ENCODE results near the gene PDCD11.
A peak's percentile ranks its signal among the peaks of the same experiment; 100 is the strongest.

PDCD11 gene

DNA sequence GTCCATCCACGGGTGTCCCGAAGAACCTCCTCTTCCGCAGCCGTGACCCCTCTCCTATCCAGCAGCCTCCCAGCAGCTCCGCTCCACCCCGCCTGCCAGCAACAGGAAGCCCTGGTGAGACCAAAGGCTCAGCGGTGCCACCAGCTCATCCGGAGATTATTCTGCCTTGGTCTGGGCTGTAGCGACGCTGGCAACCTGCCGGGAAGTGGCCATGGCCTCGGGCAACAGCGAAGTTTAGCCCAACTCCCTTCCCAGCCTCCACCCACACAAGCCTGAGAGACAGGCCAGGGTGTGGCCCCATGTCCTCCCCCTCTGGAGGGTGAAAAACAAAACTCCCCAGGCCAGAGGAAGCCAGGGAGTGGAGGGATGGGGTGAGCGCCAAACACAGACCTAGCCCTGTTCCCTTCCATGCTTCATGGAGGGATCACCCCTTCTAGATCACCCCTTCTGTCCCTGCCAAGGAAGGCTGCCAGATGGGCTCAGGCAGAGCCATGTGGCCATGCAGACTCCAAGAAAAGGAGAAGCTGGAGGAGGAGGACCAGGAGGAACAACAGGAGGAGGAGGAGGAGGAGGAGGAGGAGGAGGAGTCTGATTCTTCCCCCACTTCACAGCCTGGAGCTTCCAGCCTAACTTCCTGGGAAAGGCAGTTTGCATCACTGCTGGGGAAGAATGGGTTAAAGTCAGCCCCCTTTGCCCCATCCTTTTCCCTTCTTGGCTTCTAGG is 54.8 kb downstream of the PDCD11 start:
- DNase-seq (ENCODE audit: low read depth in 2 of 2) = no peak

GRCh38 chr10:103451831-103452505 is 55.5 kb downstream of the PDCD11 start, which contains the start of gene CALHM2:
Gene CALHM2 (minus strand): TSS chr10:103452370. CDS start chr10:103449941, 2,429 bp downstream.
- DNase-seq (ENCODE audit: low read depth in 2 of 2) = peak; percentile 13 to 24

DNA sequence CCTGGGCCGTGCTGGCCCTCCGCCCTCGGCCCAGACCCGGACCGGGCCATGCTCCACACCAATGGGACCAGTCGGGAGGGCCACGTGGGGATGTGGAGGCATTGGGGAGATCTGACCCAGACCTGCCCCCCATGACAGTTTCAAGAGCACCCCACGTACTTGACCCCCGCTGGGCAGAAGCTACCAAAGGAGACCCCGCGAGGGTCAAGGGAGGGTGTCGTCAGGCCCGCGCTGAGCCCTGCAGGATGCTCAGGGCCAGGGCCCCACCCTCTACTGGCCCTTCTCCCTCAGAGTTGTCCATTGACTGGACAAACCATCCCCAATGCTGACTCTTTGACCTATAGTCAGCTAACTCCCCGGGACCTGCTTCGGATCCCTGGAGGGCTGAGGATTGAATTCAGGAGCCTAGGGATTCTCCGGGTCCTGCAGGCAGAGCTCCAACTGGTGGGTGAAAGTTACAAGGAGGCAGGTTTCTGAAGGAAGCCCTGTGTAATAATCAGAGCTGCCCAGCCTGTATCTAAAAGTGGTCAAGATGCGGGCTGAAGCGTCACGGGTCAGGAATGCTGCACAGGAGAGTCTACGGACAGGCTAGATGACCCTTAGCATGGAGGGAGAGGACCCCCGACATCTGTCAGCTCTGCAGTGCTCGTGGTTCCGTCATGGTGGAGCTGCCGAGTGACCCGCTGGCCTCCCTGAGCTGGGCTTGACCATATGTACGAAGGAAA is 56.2 kb downstream of the PDCD11 start:
- no peak for DNase-seq (ENCODE audit: low read depth in 2 of 2)

DNA sequence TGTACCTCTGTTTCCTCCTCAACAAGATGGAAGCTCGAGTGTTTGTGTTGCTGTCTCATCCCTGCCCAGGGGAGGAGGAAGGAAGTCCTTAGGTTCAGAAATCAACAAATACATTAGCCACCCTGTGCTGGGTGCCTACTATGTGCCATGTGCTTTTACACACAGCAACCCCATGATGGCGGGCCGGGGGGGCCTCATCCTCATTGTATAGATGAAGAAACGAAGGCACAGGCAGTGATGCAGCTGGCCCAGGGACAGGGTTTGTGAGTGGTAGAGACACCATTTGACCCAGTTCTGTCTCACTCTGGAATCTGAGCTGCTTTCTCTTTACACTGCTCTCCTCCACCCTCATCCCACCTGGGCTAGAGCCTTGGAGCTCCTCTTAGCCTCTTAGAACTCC is 57.6 kb downstream of the PDCD11 start:
- DNase-seq (ENCODE audit: low read depth in 2 of 2) = no peak

DNA sequence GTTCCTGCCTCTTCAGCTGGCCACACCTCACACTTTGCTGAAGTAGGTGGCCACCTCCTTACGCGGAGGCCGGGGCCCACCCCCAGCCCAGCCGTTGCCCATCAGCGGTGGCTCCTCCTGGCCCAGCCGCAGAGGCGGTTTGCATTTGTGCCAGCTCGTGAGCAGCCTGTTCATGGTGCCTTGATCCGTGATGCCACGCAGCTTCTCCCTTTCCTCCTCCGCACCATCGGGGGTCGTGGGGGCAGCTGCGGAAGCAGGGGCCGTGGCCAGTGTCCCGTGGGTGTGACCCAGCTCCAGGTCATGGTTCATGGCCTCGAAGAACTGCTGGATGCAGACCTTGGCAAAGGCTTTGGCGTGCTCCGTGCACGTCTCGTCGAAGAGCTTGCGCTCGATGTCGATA is 58.8 kb downstream of the PDCD11 start:
- DNase-seq (ENCODE audit: low read depth in 2 of 2) = no peak

DNA sequence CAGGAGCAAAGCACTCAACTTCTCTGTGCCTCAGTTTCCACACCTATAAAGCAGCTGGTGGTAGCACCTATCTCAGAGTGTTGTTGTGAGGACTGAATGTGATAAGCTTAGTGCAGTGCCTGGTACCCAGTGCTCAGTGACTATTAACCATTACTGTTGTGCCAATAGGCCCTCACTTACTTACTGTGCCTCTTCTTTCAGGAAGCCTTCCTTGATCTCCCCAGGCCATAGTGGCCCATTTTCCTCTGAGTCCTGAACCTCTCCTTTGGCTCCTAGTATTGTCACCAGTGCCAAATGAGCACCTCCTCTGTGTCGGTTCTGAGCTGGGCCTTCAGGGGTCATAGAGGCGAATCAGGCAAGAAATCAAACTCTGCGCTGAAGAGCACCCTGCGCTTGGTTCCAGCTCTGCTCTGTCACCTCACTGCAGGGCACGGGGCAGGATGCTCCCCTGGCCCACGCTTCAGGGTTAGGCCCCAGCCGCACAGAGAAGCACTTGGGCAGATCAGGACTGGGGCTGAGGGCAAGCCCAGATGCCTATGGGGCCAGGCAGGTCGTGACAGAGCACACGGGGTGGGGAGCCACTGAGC is 59.7 kb downstream of the PDCD11 start:
- DNase-seq (ENCODE audit: low read depth in 2 of 2) = no peak

DNA sequence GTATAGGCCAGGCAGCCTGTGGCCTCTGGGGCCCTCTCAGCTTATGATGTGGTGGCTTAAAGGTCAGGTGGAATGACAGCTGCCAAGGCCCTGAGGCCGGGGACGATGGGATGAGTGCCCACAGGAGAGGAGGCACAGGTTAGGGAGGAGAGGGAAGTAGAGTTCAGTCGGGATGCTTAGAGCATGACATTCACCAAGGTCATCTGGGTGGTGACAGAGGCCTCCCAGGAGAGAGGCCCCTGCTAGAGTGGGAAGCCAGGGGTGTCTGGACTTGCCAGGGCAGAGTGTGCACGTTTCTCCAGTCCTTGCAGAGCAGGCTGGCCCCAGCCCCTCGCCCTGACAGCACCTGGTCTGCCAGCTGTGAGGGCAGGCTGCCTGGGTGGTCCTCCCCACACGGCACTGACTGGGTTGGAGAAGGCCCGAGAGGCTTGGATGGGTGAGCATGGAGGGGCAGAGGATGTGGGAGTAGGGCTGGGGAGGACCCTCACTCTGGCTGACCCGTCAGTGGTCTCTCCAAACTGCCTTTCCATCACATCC is 60.8 kb downstream of the PDCD11 start:
- no peak for DNase-seq (ENCODE audit: low read depth in 2 of 2)

- DNase-seq (ENCODE audit: low read depth in 2 of 2) = no peak
Measured at GRCh38 chr10:103457896-103458583, 61.6 kb downstream of the PDCD11 start.

DNA sequence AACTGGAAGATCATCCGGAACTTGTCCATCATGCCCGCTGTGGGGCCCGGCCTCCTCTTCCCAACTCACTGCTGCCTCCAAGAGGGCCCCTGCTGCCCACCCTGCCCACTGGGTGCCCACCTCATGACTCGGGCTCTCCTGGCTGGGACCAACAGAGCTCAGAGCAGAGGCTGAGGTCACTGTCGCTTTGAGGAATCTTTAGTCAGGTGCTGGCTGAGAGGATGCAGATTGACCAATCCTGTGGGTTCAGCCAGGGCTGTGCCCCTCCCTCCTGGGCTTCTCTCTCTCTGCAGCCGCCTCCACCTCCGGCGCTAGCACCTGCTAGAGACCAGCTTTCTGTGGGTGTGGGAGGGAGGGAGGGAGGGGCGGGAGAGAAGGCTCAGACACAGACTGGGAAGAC is 62.3 kb downstream of the PDCD11 start, which contains the start of gene CALHM1:
TSS of gene CALHM1 (minus strand) at position 181 of the 400 bp plus-strand sequence. CDS start at position 32, 149 bp downstream.
- no peak for DNase-seq (ENCODE audit: low read depth in 2 of 2)

- DNase-seq (ENCODE audit: low read depth in 2 of 2) = no peak
Measured at GRCh38 chr10:103459615-103460014, 63.2 kb downstream of the PDCD11 start.

DNA sequence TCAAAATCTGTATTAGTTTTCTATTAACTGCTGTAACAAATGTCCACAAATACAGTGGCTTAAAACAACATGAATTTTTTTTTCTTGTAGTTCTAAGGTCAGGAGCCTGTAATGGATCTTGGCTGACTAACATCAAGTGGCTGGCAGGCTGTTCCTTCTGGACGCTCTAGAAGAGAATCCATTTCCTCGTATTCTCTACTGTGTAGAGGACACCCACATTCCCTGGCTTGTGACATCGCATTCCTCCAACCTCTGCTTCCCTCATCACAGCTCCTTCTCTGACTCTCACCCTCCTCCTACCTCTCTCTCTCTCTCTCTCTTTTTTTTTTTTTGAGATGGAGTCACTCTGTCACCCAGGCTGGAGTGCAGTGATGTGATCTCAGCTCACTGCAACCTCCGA is 67.1 kb downstream of the PDCD11 start:
- DNase-seq (ENCODE audit: low read depth in 2 of 2) = no peak

- no peak for DNase-seq (ENCODE audit: low read depth in 2 of 2)
Measured at GRCh38 chr10:103465411-103466179, 69.2 kb downstream of the PDCD11 start.

DNA sequence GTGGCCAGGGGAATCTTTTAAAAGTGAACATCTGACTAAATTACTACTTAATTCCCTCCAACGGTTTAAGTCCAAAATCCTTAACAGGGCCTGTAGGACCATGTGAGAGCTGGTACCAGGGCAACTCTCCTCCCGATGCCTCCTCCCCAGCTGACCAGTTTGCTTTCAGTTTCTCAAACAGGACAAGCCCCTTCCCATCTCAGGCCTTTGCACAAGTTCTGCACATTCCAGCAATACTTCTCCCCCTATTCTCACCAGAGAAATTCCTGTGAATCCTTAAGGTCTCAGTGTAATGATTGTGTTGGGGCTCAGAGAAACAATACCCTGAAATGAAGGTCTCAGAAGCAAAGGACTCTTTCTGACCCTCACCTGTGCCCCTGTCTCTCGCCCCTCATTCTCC is 70.3 kb downstream of the PDCD11 start:
- DNase-seq (ENCODE audit: low read depth in 2 of 2) = no peak

GRCh38 chr10:103467406-103467805 is 71.0 kb downstream of the PDCD11 start:
- DNase-seq (ENCODE audit: low read depth in 2 of 2) = no peak

GRCh38 chr10:103469201-103469600 is 72.8 kb downstream of the PDCD11 start:
- DNase-seq (ENCODE audit: low read depth in 2 of 2) = no peak

DNA sequence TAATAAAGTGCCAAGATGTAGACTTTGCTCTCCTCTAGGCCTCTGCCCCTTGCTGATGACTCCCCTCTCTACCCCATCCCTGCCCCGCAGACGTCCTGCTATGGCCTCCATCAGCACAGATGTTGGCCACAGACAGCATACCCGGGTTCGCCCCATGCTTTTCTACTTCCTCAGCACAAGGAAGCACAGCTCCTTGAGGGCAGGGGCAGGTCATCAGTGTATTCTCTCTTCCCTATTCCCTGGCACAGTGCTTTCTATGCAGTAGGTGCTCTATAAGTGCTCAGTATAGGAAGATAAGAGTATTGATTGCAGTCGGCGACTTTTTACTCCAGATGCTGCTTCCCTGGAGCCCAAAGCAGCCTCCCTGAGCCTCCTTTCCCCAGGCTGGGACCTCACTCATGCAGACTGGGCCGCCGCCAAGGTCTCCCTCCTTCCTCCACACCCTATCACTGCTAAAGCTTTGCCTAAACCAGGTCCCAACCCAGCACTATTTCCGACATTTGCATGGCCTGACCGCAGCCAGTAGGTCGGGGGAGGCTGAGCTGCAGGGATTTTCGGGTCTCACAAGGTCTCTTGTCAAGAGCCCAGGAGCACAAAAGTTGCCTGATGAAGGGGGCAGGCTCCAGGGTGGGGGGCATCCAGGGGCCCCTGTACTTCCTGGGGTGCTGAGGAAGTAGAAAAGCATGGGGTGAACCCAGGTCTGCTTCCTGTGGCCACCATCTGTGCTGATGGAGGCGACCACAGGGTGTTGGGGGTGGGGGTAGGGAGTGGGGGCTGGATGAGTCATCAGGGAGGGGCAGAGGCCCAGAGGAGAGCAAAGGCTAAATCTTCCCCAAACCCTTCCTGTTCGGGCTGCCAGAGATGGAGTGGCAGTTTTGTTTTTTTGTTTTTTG is 74.6 kb downstream of the PDCD11 start:
- DNase-seq (ENCODE audit: low read depth in 2 of 2) = peak; percentile 46 to 52

GRCh38 chr10:103472005-103472404 is 75.6 kb downstream of the PDCD11 start:
- no peak for DNase-seq (ENCODE audit: low read depth in 2 of 2)

- DNase-seq (ENCODE audit: low read depth in 2 of 2) = no peak
Measured at GRCh38 chr10:103473261-103473671, 76.8 kb downstream of the PDCD11 start.

DNA sequence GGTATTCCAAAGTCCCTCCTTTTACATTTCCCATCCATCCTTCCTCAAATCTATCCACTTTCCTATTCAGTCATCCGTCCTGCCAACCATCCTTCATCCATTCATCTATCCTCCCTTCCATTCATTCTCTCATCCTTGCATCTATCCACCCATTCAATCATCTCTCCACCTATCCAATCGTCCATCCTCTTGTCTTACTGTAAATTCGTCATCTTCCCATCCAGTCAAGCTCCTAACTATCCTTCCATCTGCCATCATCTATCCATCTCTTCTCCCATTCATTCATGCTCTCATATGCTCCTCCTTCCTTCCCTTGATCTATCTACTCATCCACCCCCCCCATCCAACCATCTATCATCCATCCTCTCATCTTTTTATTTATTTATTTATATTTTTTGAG is 77.7 kb downstream of the PDCD11 start:
- no peak for DNase-seq (ENCODE audit: low read depth in 2 of 2)
